Measurements from ENCODE around the gene TCF4.

GRCh38 chr18:55541571-55541970 lies 46.4 kb downstream of the TCF4 start:
- TF ChIP-seq TCF12 (IDR thresholded peaks at IDR 0.05) (no peak), EP300 (IDR thresholded peaks at IDR 0.05; ENCODE audit: borderline replicate concordance in 1 of 2, low read depth in 1 of 2, low read length in 1 of 2) (no peak), ZBTB33 (IDR thresholded peaks at IDR 0.05; ENCODE audit: borderline replicate concordance, low read depth) (no peak), CTCF (IDR thresholded peaks at IDR 0.05) (no peak), POLR2AphosphoS5 (IDR thresholded peaks at IDR 0.05; ENCODE audit: low read depth, low read length) (no peak), USF1 (IDR thresholded peaks at IDR 0.05; ENCODE audit: borderline replicate concordance, low read depth) (no peak)
